Endothelial cell of umbilical vein (primary cell): ENCODE results near the gene MIGA1. TPM values are rescaled to one million over a fixed set of nuclear protein-coding genes. Genes with fewer than 3 reads are reported as not detected.

ENCODE experiments used
- BruUV-seq: library from RNA; stranded (reverse); fragments of 400-500 nt; replicated peaks from 2 replicates; lab custom pipeline; 2021; lab: Mats Ljungman, UMichigan
- CTCF ChIA-PET: fragments of 300-600, 350-600 bp; sonication (Branson Sonifier 250); formaldehyde crosslinking; loops from one replicate; lab custom pipeline; 2021; ENCODE audit warnings: antibody characterized with exemption, inconsistent platforms; lab: Charles Lee
- POLR2A ChIA-PET: fragments of 300-600, 350-600 bp; sonication (Branson Sonifier 250); formaldehyde crosslinking; loops from one replicate; lab custom pipeline; 2021; ENCODE audit warnings: antibody characterized with exemption, inconsistent platforms; lab: Charles Lee
- DNase-seq: peaks from one replicate; pipeline ENCODE4 v3.0.0-alpha.2; 2011; ENCODE audit warnings: low read depth, low spot score
- FAIRE-seq: peaks from 2 replicates; lab custom pipeline; 2011; peaks lifted over from hg19 to GRCh38; lab: Jason Lieb, UNC
- H2AFZ ChIP-seq: 2 replicates; pipeline ENCODE4 v1.6.0; 2012; ENCODE audit warnings: low read depth, low read length, control low read depth, inconsistent platforms
- H3K27ac ChIP-seq: 2 replicates; pipeline ENCODE4 v1.5.1; 2011; ENCODE audit warnings: low read depth, mild to moderate bottlenecking, control low read depth, low read length, moderate library complexity; ENCODE audit not compliant: insufficient read depth
- H3K27me3 ChIP-seq, 2 experiments: 2 replicates each; pipeline versions ENCODE4 v1.6.0 to v1.6.1; 2011; ENCODE audit warnings: low read length in 2 of 2, mixed read lengths in 1 of 2; ENCODE audit not compliant: control insufficient read depth in 2 of 2, insufficient read depth in 2 of 2
- H3K36me3 ChIP-seq, 2 experiments: 2 replicates in 1 of 2; 3 replicates in 1 of 2; pipeline ENCODE4 v1.5.1; 2011; ENCODE audit warnings: low read length in 2 of 2, mild to moderate bottlenecking in 1 of 2, moderate library complexity in 1 of 2; ENCODE audit not compliant: control insufficient read depth in 2 of 2, insufficient read depth in 2 of 2; ENCODE audit errors: extremely low read depth in 1 of 2
- H3K4me1 ChIP-seq: 3 replicates; pipeline ENCODE4 v1.5.1; 2011; ENCODE audit warnings: mild to moderate bottlenecking, low read length; ENCODE audit not compliant: control insufficient read depth, insufficient read depth; ENCODE audit errors: extremely low read depth
- H3K4me2 ChIP-seq: 2 replicates; pipeline ENCODE4 v1.6.1; 2011; ENCODE audit warnings: low read length, control low read depth, mixed read lengths; ENCODE audit not compliant: insufficient read depth
- H3K4me3 ChIP-seq, 3 experiments: fragments of 200-600 bp in 1 of 3; sonication (generic), shearing (Covaris generic) in 1 of 3; replicated peaks in 1 of 3; 2 replicates each; pipeline ENCODE4 v1.5.1; 2011 to 2016; ENCODE audit warnings: control low read depth in 3 of 3, low read length in 3 of 3, mild to moderate bottlenecking in 2 of 3, inconsistent platforms in 1 of 3, low read depth in 1 of 3, moderate library complexity in 1 of 3; ENCODE audit not compliant: insufficient read depth in 1 of 3
- H3K79me2 ChIP-seq: 2 replicates; pipeline ENCODE4 v1.6.0; 2012; ENCODE audit warnings: low read length, inconsistent platforms; ENCODE audit not compliant: control insufficient read depth, insufficient read depth
- H3K9ac ChIP-seq: replicated peaks from 2 replicates; pipeline ENCODE3; 2011; ENCODE audit warnings: low read length, control low read depth; ENCODE audit not compliant: insufficient read depth; ENCODE audit errors: extremely low read depth
- H3K9me1 ChIP-seq: replicated peaks from 3 replicates; pipeline ENCODE4 v1.6.0; 2011; ENCODE audit warnings: mild to moderate bottlenecking, low read length; ENCODE audit not compliant: control insufficient read depth, insufficient read depth; ENCODE audit errors: extremely low read depth
- H3K9me3 ChIP-seq: replicated peaks from 2 replicates; pipeline ENCODE4 v1.5.1; 2012; ENCODE audit warnings: low read length, inconsistent platforms; ENCODE audit not compliant: control insufficient read depth, insufficient read depth
- H4K20me1 ChIP-seq: replicated peaks from 2 replicates; pipeline ENCODE3; 2011; ENCODE audit warnings: mild to moderate bottlenecking, low read length; ENCODE audit not compliant: control insufficient read depth, insufficient read depth; ENCODE audit errors: extremely low read depth
- CTCF ChIP-seq, 2 donors: IDR thresholded peaks; 1 replicate in 1 of 2; 2 replicates in 1 of 2; pipeline ENCODE4 v1.5.1; 2011; ENCODE audit warnings: low read length in 2 of 2, mild to moderate bottlenecking in 2 of 2, moderate library complexity in 2 of 2, control low read depth in 1 of 2, inconsistent platforms in 1 of 2, low read depth in 1 of 2; ENCODE audit not compliant: insufficient read depth in 1 of 2; ENCODE audit errors: extremely low read depth in 1 of 2
- EZH2 ChIP-seq: IDR thresholded peaks from 2 replicates; pipeline ENCODE4 v1.6.1; 2012; ENCODE audit warnings: borderline replicate concordance, low read depth, mild to moderate bottlenecking, moderate library complexity, low read length, inconsistent platforms; ENCODE audit not compliant: severe bottlenecking
- FOS ChIP-seq: IDR thresholded peaks from 2 replicates; pipeline ENCODE4 v1.6.1; 2011; ENCODE audit warnings: mild to moderate bottlenecking, low read length, moderate library complexity, borderline replicate concordance; ENCODE audit not compliant: insufficient read depth
- GATA2 ChIP-seq: IDR thresholded peaks from 2 replicates; pipeline ENCODE4 v1.7.0; 2011; ENCODE audit warnings: low read depth, mild to moderate bottlenecking, moderate library complexity, mixed read lengths, low read length; ENCODE audit not compliant: insufficient read length, insufficient read depth
- JUN ChIP-seq: IDR thresholded peaks from 2 replicates; pipeline ENCODE4 v1.6.1; 2011; ENCODE audit warnings: borderline replicate concordance, low read depth; ENCODE audit not compliant: insufficient read length, insufficient read depth
- MAX ChIP-seq: IDR thresholded peaks from 2 replicates; pipeline ENCODE4 v1.6.1; 2011; ENCODE audit not compliant: insufficient read depth, insufficient read length
- MYC ChIP-seq: IDR thresholded peaks from one replicate; pipeline ENCODE4 v1.6.1; 2011; ENCODE audit warnings: mild to moderate bottlenecking, low read depth, low read length
- POLR2AphosphoS5 ChIP-seq: IDR thresholded peaks from 2 replicates; pipeline ENCODE4 v1.6.1; 2012; ENCODE audit warnings: low read depth, mild to moderate bottlenecking, control low read depth, low read length, moderate library complexity; ENCODE audit not compliant: insufficient read depth
- dilution Hi-C: fragments of 300-500 bp; cut with MboI; formaldehyde crosslinking; loops from one replicate; pipeline ENCODE4 v1.15.0; 2019; ENCODE audit warnings: low sequenced_read_pairs; ENCODE audit not compliant: extremely low pct_ligation_motif_present
- intact Hi-C: fragments of 100-400 bp; cut with micrococcal nuclease; formaldehyde crosslinking; loops from one replicate; pipeline ENCODE4 v1.10.0; 2022
- polyA plus RNA-seq, 4 experiments: library from polyadenylated mRNA; depleted of rRNA in 3 of 4; stranded (reverse) in 3 of 4; unstranded in 1 of 4; fragments of >200 nt; gene quantifications; 2 replicates each; pipeline versions ENCODE4 v1.2.1 to v1.2.3, GENCODE V29; 2011 to 2012; ENCODE audit warnings: missing spikeins in 1 of 4
- total RNA-seq: library from RNA; stranded (reverse); gene quantifications from 2 replicates; pipeline ENCODE4 v1.2.3, GENCODE V29; 2021

The MIGA1 gene
- total and polyA plus RNA-seq, 2 donors (not counting 3 experiments of a cell fraction or from before 2014, with no cell fraction given) = 2.8 to 14.6 TPM

DNA sequence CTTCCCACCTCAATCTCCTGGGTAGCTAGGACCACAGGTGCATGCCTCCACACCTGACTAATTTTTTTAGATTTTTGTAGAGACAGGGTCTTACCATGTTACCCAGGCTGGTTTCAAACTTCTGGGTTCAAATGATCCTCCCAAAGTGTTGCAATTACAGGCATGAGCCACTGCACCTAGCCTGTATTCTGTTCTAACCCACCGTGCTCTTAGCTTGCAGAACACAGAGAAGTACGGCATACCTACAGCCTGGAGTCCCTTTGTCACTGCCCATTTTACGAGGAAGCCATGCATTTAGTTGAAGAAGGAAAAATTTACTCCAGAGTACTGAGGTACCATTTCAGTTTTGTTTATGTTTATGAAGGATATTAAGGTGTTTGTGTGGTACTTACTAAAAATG, 79.3 kb downstream of the MIGA1 start:
- FAIRE-seq (no peak), DNase-seq (no peak)
- dilution Hi-C loops = no loop called here
- intact Hi-C loops = no loop called here
- BruUV-seq = no TSS peak
- CTCF ChIA-PET = interaction anchor here (0.6 to 1.9 kb wide), 3 partner anchors 8 to 97 kb away, joined by 3 to 7 read pairs (median 3); no protein-coding TSS in a partner anchor
- Histone ChIP-seq H3K9ac (no peak overlapping the region), H2AFZ (no peak overlapping the region), H3K4me2 (no peak overlapping the region), H4K20me1 (no peaks in the 10 kb centered on the region), H3K9me1 (no peaks in the 10 kb centered on the region), H3K9me3 (no peaks in the 10 kb centered on the region), H3K27me3 (no peaks in the 10 kb centered on the region), H3K36me3 (peaks cover 0 to 2% of the 10 kb centered on the region in 2 experiments), H3K79me2 (no peaks in the 10 kb centered on the region), H3K4me3 (no peak overlapping the region), H3K27ac (no peak overlapping the region), H3K4me1 (no peaks in the 10 kb centered on the region)
- TF ChIP-seq GATA2 (no peak), POLR2AphosphoS5 (no peak), FOS (no peak), MYC (no peak), MAX (no peak), EZH2 (no peak), JUN (no peak), CTCF (IDR thresholded peaks at IDR 0.05; ENCODE audit: extremely low read depth in 1 of 2, insufficient read depth in 1 of 2, low read depth in 1 of 2, low read length in 2 of 2) (no peak)
- POLR2A ChIA-PET = no interaction called here
